HCT116 (cell line): Measurements from ENCODE around the gene CELF2. TPM values are rescaled to one million over a fixed set of nuclear protein-coding genes. Genes with fewer than 3 reads are reported as not detected.

Source experiments
- ATAC-seq: fragments of 200-7000 bp; cut with Tn5 transposase; 2 replicates; pipeline ENCODE4 v1.9.1; 2020; ENCODE audit warnings: mild to moderate bottlenecking, moderate library complexity
- BruUV-seq: library from RNA; stranded (reverse); fragments of 400-500 nt; replicated peaks from 2 replicates; lab custom pipeline; 2021; lab: Mats Ljungman, UMichigan
- CTCF ChIA-PET: fragments of 300-600 bp; sonication (Branson Sonifier 250); formaldehyde crosslinking; loops from one replicate; lab custom pipeline; 2021; ENCODE audit warnings: antibody characterized with exemption; lab: Charles Lee
- POLR2A ChIA-PET: fragments of 300-600, 350-600 bp; sonication (Branson Sonifier 250); formaldehyde crosslinking; loops from one replicate; lab custom pipeline; 2021; ENCODE audit warnings: antibody characterized with exemption; lab: Charles Lee
- RAD21 ChIA-PET, 2 experiments: fragments of 300-600 bp; sonication (Branson Sonifier 250); formaldehyde crosslinking; loops; one replicate each; lab custom pipeline; 2023; ENCODE audit warnings: low total read pairs in 2 of 2; ENCODE audit not compliant: uncharacterized antibody in 2 of 2, unreplicated experiment in 2 of 2, low non-redundant PET in 1 of 2; lab: Charles Lee
- DNase-seq: peaks from one replicate; pipeline ENCODE4 v3.0.0-alpha.2; 2010; ENCODE audit warnings: low read depth, low spot score
- H2AFZ ChIP-seq: fragments of 200-600 bp; shearing (Covaris generic), sonication (generic); 2 replicates; pipeline ENCODE4 v1.6.1; 2017; ENCODE audit warnings: low read depth, mixed run types, mixed read lengths, antibody characterized with exemption, low read length; ENCODE audit not compliant: poor library complexity, severe bottlenecking
- H3K27ac ChIP-seq: 2 replicates; pipeline ENCODE4 v1.5.1; 2012; ENCODE audit warnings: low read depth, low read length
- H3K27me3 ChIP-seq: fragments of 200-600 bp; sonication (generic); 2 replicates; pipeline ENCODE4 v1.6.1; 2016; ENCODE audit warnings: mixed run types, low read length, mixed read lengths; ENCODE audit not compliant: insufficient read depth
- H3K36me3 ChIP-seq, 2 experiments: fragments of 200-500 bp in 1 of 2; fragments of 200-600 bp in 1 of 2; sonication (Bioruptor generic) in 1 of 2; sonication (generic) in 1 of 2; 2 replicates each; pipeline versions ENCODE4 v1.5.1 to v1.6.1; 2014 to 2016; ENCODE audit warnings: low read length in 2 of 2, inconsistent platforms in 1 of 2, mixed read lengths in 1 of 2, mixed run types in 1 of 2; ENCODE audit not compliant: insufficient read depth in 2 of 2, control insufficient read depth in 1 of 2
- H3K4me1 ChIP-seq, 2 experiments: fragments of 200-600 bp in 1 of 2; sonication (generic) in 1 of 2; 2 replicates each; pipeline versions ENCODE4 v1.5.1 to v1.6.1; 2012 to 2017; ENCODE audit warnings: low read length in 2 of 2, inconsistent platforms in 1 of 2, mild to moderate bottlenecking in 1 of 2, mixed read lengths in 1 of 2, mixed run types in 1 of 2, moderate library complexity in 1 of 2; ENCODE audit not compliant: insufficient read depth in 2 of 2, control insufficient read depth in 1 of 2
- H3K4me2 ChIP-seq: fragments of 200-600 bp; sonication (generic); 2 replicates; pipeline ENCODE4 v1.6.1; 2017; ENCODE audit warnings: mixed run types, low read length, mixed read lengths
- H3K4me3 ChIP-seq, 2 experiments: fragments of 200-600 bp in 1 of 2; sonication (generic) in 1 of 2; replicated peaks in 1 of 2; 2 replicates each; pipeline ENCODE4 v1.5.1; 2011 to 2016; ENCODE audit warnings: low read length in 2 of 2, control low read depth in 1 of 2, low read depth in 1 of 2, mild to moderate bottlenecking in 1 of 2, mixed read lengths in 1 of 2, mixed run types in 1 of 2
- H3K79me2 ChIP-seq: fragments of 200-600 bp; sonication (generic); 2 replicates; pipeline ENCODE4 v1.6.1; 2017; ENCODE audit warnings: mild to moderate bottlenecking, mixed run types, low read length, moderate library complexity, mixed read lengths; ENCODE audit not compliant: insufficient read depth
- H3K9ac ChIP-seq: fragments of 200-600 bp; sonication (generic); 2 replicates; pipeline ENCODE4 v1.6.1; 2016; ENCODE audit warnings: low read length, mixed read lengths
- H3K9me2 ChIP-seq: fragments of 200-600 bp; sonication (generic), shearing (Covaris generic); 2 replicates; pipeline ENCODE4 v1.6.1; 2017; ENCODE audit warnings: mixed run types, mild to moderate bottlenecking, moderate library complexity; ENCODE audit not compliant: insufficient read depth
- H3K9me3 ChIP-seq, 2 experiments: fragments of 200-500 bp in 1 of 2; fragments of 200-600 bp in 1 of 2; sonication (Bioruptor generic) in 1 of 2; sonication (generic) in 1 of 2; 2 replicates each; pipeline ENCODE4 v1.6.1; 2014 to 2017; ENCODE audit warnings: low read length in 2 of 2, mixed read lengths in 2 of 2, inconsistent platforms in 1 of 2, low read depth in 1 of 2, mild to moderate bottlenecking in 1 of 2, mixed run types in 1 of 2, moderate library complexity in 1 of 2; ENCODE audit not compliant: control insufficient read depth in 1 of 2, insufficient read depth in 1 of 2
- H4K20me1 ChIP-seq: fragments of 200-600 bp; sonication (generic), shearing (Covaris generic); 2 replicates; pipeline ENCODE4 v1.6.1; 2017; ENCODE audit warnings: mixed run types, mild to moderate bottlenecking, moderate library complexity; ENCODE audit not compliant: insufficient read depth
- CBX3 ChIP-seq: IDR thresholded peaks from 2 replicates; pipeline ENCODE4 v1.6.1; 2012; ENCODE audit warnings: low read depth
- CEBPB ChIP-seq: IDR thresholded peaks from 2 replicates; pipeline ENCODE4 v1.6.1; 2012; ENCODE audit warnings: low read depth
- EGR1 ChIP-seq: IDR thresholded peaks from 2 replicates; pipeline ENCODE4 v1.6.1; 2012; ENCODE audit warnings: low read depth
- ELF1 ChIP-seq: IDR thresholded peaks from 2 replicates; pipeline ENCODE4 v1.6.1; 2012; ENCODE audit warnings: low read depth, borderline replicate concordance
- EZH2 ChIP-seq: fragments of 200-600 bp; sonication (generic); IDR thresholded peaks from 2 replicates; pipeline ENCODE4 v1.6.1; 2017; ENCODE audit warnings: antibody characterized with exemption, mixed run types
- EZH2phosphoT487 ChIP-seq: fragments of 200-600 bp; IDR thresholded peaks from 2 replicates; pipeline ENCODE4 v1.6.1; 2018; ENCODE audit warnings: antibody characterized with exemption, borderline replicate concordance
- FOSL1 ChIP-seq: IDR thresholded peaks from 2 replicates; pipeline ENCODE4 v1.6.1; 2012; ENCODE audit warnings: low read depth
- JUND ChIP-seq: IDR thresholded peaks from 2 replicates; pipeline ENCODE4 v1.6.1; 2012
- MAX ChIP-seq: IDR thresholded peaks from 2 replicates; pipeline ENCODE4 v1.6.1; 2012
- POLR2A ChIP-seq: IDR thresholded peaks from 2 replicates; pipeline ENCODE4 v1.7.0; 2011; ENCODE audit warnings: borderline replicate concordance; ENCODE audit not compliant: insufficient read depth, insufficient read length; ENCODE audit errors: extremely low read depth
- RAD21 ChIP-seq: IDR thresholded peaks from 2 replicates; pipeline ENCODE4 v1.6.1; 2012; ENCODE audit warnings: low read depth, mild to moderate bottlenecking
- REST ChIP-seq: IDR thresholded peaks from 2 replicates; pipeline ENCODE4 v1.6.1; 2012; ENCODE audit warnings: low read depth
- SIN3A ChIP-seq: IDR thresholded peaks from 2 replicates; pipeline ENCODE4 v1.6.1; 2012; ENCODE audit warnings: low read depth
- SP1 ChIP-seq: IDR thresholded peaks from 2 replicates; pipeline ENCODE4 v1.6.1; 2012; ENCODE audit warnings: low read depth
- SRF ChIP-seq: IDR thresholded peaks from 2 replicates; pipeline ENCODE4 v1.6.1; 2012; ENCODE audit warnings: low read depth
- YY1 ChIP-seq: IDR thresholded peaks from 2 replicates; pipeline ENCODE4 v1.6.1; 2011; ENCODE audit warnings: low read length, low read depth, moderate library complexity, mild to moderate bottlenecking; ENCODE audit not compliant: insufficient replicate concordance; ENCODE audit errors: extremely low read depth
- ZFX ChIP-seq: fragments of 450-650 bp; IDR thresholded peaks from 2 replicates; pipeline ENCODE4 v1.6.1; 2017
- intact Hi-C: fragments of 100-400 bp; cut with micrococcal nuclease; formaldehyde crosslinking; loops from 2 replicates; pipeline ENCODE4 v1.10.0; 2022
- total RNA-seq: library from RNA; stranded (reverse); gene quantifications from one replicate; pipeline ENCODE4 v1.2.1, GENCODE V29; 2021; ENCODE audit not compliant: unreplicated experiment

CELF2 gene
- total RNA-seq, 1 experiment from 2014 or later, result 0.66 TPM

GRCh38 chr10:11143242-11143641, 125.6 kb downstream of the CELF2 start:
- ChIA-PET POLR2A (no interaction called here), CTCF (no interaction called here), RAD21 (no interaction called here)
- intact Hi-C loops, result no loop called here
- BruUV-seq, result no TSS peak
- no peaks in the 10 kb centered on the region for H3K27me3 ChIP-seq
- no peaks in the 10 kb centered on the region for H3K9me2 ChIP-seq
- H3K4me3 ChIP-seq, result no peak overlapping the region
- no peak for DNase-seq
- no peak for ATAC-seq
- H3K4me1 ChIP-seq, result no peaks in the 10 kb centered on the region
- H2AFZ ChIP-seq, result no peak overlapping the region
- H4K20me1 ChIP-seq, result no peaks in the 10 kb centered on the region
- H3K27ac ChIP-seq, result no peak overlapping the region
- H3K79me2 ChIP-seq, result no peaks in the 10 kb centered on the region
- TF ChIP-seq POLR2A, result no peak
- TF ChIP-seq SIN3A, result no peak
- no peak for TF ChIP-seq SP1
- no peak for TF ChIP-seq EGR1
- no peak for TF ChIP-seq ZFX
- TF ChIP-seq RAD21, result no peak
- no peak for TF ChIP-seq EZH2phosphoT487
- no peak for TF ChIP-seq FOSL1
- TF ChIP-seq, all 23 proteins: peak for 0
- Histone ChIP-seq H3K9me3 (no peaks in the 10 kb centered on the region), H3K9ac (no peak overlapping the region), H3K4me2 (no peak overlapping the region), H3K36me3 (no peaks in the 10 kb centered on the region)

- H3K4me2 ChIP-seq, result no peak overlapping the region
- TF ChIP-seq CBX3 (no peak), REST (no peak), FOSL1 (no peak), MAX (no peak), EZH2 (no peak), YY1 (no peak), SIN3A (no peak), CEBPB (no peak), EGR1 (no peak), ZFX (no peak), SRF (no peak), JUND (no peak), EZH2phosphoT487 (no peak), ELF1 (no peak)
- H3K9me2 ChIP-seq, result no peaks in the 10 kb centered on the region
- CTCF ChIA-PET, result no interaction called here
- H3K36me3 ChIP-seq, result no peaks in the 10 kb centered on the region
- DNase-seq, result no peak
- H3K9me3 ChIP-seq, result no peaks in the 10 kb centered on the region
- no peak overlapping the region for H3K9ac ChIP-seq
- BruUV-seq, result no TSS peak
- intact Hi-C loops, result no loop called here
- H3K4me3 ChIP-seq, result no peak overlapping the region
- ATAC-seq, result no peak
- H2AFZ ChIP-seq, result no peak overlapping the region
- RAD21 ChIA-PET, result no interaction called here
- POLR2A ChIA-PET, result no interaction called here
- no peaks in the 10 kb centered on the region for H4K20me1 ChIP-seq
- H3K27ac ChIP-seq, result no peak overlapping the region
- H3K79me2 ChIP-seq, result no peaks in the 10 kb centered on the region
- no peaks in the 10 kb centered on the region for H3K4me1 ChIP-seq
- no peaks in the 10 kb centered on the region for H3K27me3 ChIP-seq
Measured at GRCh38 chr10:11144626-11145494, 127.2 kb downstream of the CELF2 start.
